GM10266 (cell line): ENCODE data around the gene FOXL2NB.

Source experiments
- DNase-seq: peaks from one replicate; pipeline ENCODE4 v3.0.0; 2012; ENCODE audit errors: extremely low spot score
- CTCF ChIP-seq: IDR thresholded peaks from 2 replicates; pipeline ENCODE4 v1.5.1; 2012; ENCODE audit warnings: mild to moderate bottlenecking, low read depth; ENCODE audit not compliant: control insufficient read depth, insufficient read depth; ENCODE audit errors: missing control alignments

The FOXL2NB gene

DNA sequence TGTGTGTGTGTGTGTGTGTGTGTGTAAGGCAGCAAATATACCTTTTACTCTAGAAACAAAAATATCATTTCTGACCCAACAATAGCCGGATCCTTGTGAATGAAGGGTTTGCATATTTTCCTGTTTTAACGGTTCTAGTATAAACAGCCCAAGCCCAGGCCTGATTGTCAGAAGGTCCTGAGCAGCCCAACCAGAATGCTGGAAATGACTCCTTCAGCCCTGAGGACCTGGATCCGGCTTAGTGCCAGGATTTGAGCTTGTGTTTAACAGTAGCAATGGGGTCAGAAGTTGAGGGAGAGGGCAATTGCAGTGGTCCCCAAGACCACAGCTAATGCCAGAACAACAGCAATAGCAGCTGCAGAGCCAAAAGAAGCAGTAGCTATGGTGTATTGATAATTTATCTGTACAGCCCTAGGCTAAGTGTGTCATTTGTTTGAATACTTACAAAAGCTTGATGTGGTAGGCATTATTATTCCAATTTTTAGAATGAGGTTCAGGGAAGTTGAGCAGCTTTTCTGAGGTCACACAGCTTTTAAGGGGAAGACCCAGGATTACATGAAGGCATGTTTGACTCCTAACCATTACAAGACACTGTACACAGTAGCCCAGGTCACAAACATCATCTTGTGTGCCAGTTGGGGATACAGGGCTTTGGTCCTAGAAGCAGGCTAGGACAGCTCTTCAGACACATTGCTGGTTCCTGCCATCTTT lies 12.9 kb upstream of the FOXL2NB start:
- no peak for TF ChIP-seq CTCF
- DNase-seq: no peak

DNA sequence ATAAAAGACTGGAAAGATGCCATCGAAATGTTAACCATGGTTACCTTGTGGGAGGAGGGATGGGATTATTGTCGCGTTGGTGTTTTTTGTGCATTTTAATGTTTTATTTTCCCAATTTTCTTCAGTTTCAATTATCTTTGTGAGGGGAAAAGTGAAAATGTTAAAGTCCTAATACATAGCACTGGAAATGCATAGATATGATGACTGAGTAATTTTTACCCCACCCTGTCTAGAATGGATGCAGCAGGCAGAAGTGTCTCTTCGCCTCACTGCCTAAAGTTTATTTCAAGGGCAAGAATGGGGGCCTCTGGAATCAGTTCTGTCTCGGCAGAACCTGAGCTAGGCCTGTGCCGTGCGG lies 11.5 kb upstream of the FOXL2NB start:
- no peak for DNase-seq
- no peak for TF ChIP-seq CTCF

DNA sequence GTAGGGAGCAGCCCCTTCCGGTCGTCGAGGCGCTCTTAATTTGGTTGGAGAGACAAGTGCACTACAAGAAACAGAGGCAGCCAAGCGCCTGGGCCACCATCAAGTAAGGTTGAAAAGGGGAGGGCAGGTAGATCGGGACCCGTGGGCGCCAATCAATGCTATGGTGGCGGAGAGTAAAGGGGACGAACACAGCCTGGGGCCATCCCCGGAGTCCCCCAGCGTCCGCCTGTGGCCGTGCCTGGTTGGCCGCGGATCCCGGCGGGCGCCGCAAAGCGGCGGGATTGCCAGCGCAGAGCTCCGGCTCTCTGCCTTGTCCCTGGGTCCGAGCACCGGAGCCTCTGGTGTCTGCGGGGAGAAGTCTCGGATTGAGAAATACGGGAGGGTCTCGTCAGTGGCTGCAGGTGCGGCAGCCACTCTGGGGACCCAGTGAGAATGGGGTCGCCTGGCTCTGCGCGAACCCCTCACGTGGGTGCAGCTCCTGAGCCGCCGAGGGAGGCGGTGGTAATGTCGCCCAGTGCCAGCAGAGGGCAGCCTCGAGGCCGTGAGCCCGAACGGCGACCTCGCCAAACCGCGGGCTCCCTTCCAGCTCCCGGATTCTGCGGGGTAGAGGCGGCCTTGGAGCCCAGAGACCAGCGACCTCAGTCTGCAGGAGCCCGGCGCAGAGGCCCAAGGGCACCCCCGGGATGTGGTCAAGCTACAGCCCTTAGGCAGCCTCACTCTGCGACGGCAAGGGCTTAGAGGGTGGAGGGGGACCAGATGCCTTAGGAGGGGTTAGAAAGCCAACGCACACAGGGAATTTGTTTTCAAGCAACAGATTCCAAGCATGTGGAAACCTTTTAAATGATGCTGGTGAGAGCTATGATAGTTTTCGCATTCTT lies 10.9 kb upstream of the FOXL2NB start:
- DNase-seq: peak; percentile 89
- TF ChIP-seq CTCF: peak; percentile 88

DNA sequence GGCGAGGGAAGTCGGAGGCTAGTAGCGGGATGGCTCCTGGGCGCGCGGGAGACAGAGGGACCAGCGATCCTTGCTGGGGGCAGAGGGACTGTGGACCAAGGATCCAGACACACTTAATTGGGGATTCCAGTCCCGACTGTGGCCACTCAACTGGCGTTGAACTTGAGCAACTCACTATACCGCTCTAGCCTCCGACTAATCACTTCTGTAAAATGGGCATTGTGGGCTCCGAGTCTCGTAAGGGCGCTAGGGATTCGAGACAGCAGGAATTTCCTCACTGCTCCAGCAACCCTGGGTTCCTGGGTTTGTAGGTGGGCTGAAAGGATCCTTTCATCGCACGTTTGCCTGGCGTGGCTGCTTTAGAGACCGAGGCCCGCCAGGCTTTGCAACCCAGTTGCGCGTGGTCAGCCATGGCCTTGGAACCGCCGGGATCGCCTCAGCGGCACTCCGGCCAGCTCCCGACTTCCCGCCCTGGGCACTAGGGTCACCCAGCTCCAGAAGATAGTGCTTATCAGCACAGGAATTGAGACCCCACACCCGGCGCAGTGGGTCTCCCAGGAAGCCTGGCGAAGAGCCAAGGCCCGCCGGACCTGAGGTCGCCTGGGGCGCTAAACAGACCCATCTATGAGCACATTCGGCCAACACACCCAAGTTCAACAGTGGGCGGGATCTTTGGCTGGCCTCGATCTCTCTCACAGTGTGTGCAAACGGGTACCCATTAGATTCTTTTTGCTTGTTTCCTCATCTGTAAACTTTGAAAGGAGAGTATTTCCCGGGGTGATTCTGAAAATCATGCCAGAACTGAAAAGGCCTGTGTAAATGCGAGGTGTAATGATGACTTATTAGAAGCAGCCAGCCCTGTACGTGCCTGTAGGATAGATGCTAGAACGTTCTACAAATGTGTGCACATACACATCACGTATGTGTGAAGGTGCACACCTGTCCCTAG lies 10.0 kb upstream of the FOXL2NB start:
- TF ChIP-seq CTCF: no peak
- no peak for DNase-seq

- DNase-seq: no peak
- TF ChIP-seq CTCF: no peak
Observed at GRCh38 chr3:138937690-138938055, 9.3 kb upstream of the FOXL2NB start.

- DNase-seq: no peak
- TF ChIP-seq CTCF: no peak
Observed at GRCh38 chr3:138938056-138938876, 8.8 kb upstream of the FOXL2NB start.
